Measurements from ENCODE around the gene XRN1.
"Not testable (repeated sequence)": the region's sequence is repeated elsewhere in the genome, so short reads cannot be mapped to it uniquely, and the experiment has no call there.

XRN1 gene

GRCh38 chr3:142337994-142338393 is 109.8 kb downstream of the XRN1 start:
- H4K20me1 ChIP-seq (ENCODE audit: insufficient read depth, low read length, poor library complexity, severe bottlenecking) = no peaks in the 10 kb centered on the region
- peaks cover 11% of the 10 kb centered on the region; the same call in 1 of the 2 replicates for H3K9me3 ChIP-seq (ENCODE audit: insufficient read depth, low read depth, low read length)
- H3K36me3 ChIP-seq (ENCODE audit: insufficient read depth, low read length) = peaks cover 60% of the 10 kb centered on the region
- H2AFZ ChIP-seq (ENCODE audit: low read length) = no peak overlapping the region
- no peak overlapping the region for H3K9ac ChIP-seq (ENCODE audit: low read depth, low read length, poor library complexity, severe bottlenecking)
- H3K27me3 ChIP-seq (ENCODE audit: insufficient read depth, low read length, poor library complexity, severe bottlenecking) = no peaks in the 10 kb centered on the region
- H3K4me3 ChIP-seq (ENCODE audit: low read length, poor library complexity, severe bottlenecking) = no peak overlapping the region
- no peaks in the 10 kb centered on the region for H3K9me2 ChIP-seq (replicated peaks; ENCODE audit: low read depth, low read length)
- no peaks in the 10 kb centered on the region for H3K79me2 ChIP-seq (ENCODE audit: insufficient read depth, low read length)
- no peaks in the 10 kb centered on the region for H3F3A ChIP-seq (ENCODE audit: low read depth)
- no peaks in the 10 kb centered on the region for H3K4me1 ChIP-seq (ENCODE audit: insufficient read depth, low read length, poor library complexity, severe bottlenecking)
- H3K4me2 ChIP-seq (ENCODE audit: low read depth, low read length, poor library complexity, severe bottlenecking) = no peak overlapping the region
- TF ChIP-seq CTCF (conservative IDR thresholded peaks at IDR 0.05; ENCODE audit: low read length) = no peak

GRCh38 chr3:142332390-142332789 is 115.4 kb downstream of the XRN1 start:
- no peaks in the 10 kb centered on the region for H3K9me2 ChIP-seq (replicated peaks; ENCODE audit: low read depth, low read length)
- H4K20me1 ChIP-seq (ENCODE audit: insufficient read depth, low read length, poor library complexity, severe bottlenecking) = no peaks in the 10 kb centered on the region
- no peak overlapping the region for H3K9ac ChIP-seq (ENCODE audit: low read depth, low read length, poor library complexity, severe bottlenecking)
- H3K4me2 ChIP-seq (ENCODE audit: low read depth, low read length, poor library complexity, severe bottlenecking) = no peak overlapping the region
- H3K27me3 ChIP-seq (ENCODE audit: insufficient read depth, low read length, poor library complexity, severe bottlenecking) = no peaks in the 10 kb centered on the region
- TF ChIP-seq EZH2phosphoT487 (IDR thresholded peaks at IDR 0.05; ENCODE audit: borderline replicate concordance) (no peak), CTCF (conservative IDR thresholded peaks at IDR 0.05; ENCODE audit: low read length) (no peak)
- H3K4me3 ChIP-seq (ENCODE audit: low read length, poor library complexity, severe bottlenecking) = no peak overlapping the region
- no peaks in the 10 kb centered on the region for H3F3A ChIP-seq (ENCODE audit: low read depth)
- no peaks in the 10 kb centered on the region for H3K9me3 ChIP-seq (ENCODE audit: insufficient read depth, low read depth, low read length)
- peaks cover 56% of the 10 kb centered on the region for H3K36me3 ChIP-seq (ENCODE audit: insufficient read depth, low read length)
- no peaks in the 10 kb centered on the region for H3K4me1 ChIP-seq (ENCODE audit: insufficient read depth, low read length, poor library complexity, severe bottlenecking)
- no peak overlapping the region for H2AFZ ChIP-seq (ENCODE audit: low read length)
- no peaks in the 10 kb centered on the region for H3K79me2 ChIP-seq (ENCODE audit: insufficient read depth, low read length)

GRCh38 chr3:142324275-142324953 is 123.4 kb downstream of the XRN1 start:
- not testable (repeated sequence) for H3K9me3 ChIP-seq (ENCODE audit: insufficient read depth, low read depth, low read length); H3K9me2 ChIP-seq (replicated peaks; ENCODE audit: low read depth, low read length); H2AFZ ChIP-seq (ENCODE audit: low read length); H3K9ac ChIP-seq (ENCODE audit: low read depth, low read length, poor library complexity, severe bottlenecking); H3K79me2 ChIP-seq (ENCODE audit: insufficient read depth, low read length); H3K4me2 ChIP-seq (ENCODE audit: low read depth, low read length, poor library complexity, severe bottlenecking); H4K20me1 ChIP-seq (ENCODE audit: insufficient read depth, low read length, poor library complexity, severe bottlenecking); H3K27me3 ChIP-seq (ENCODE audit: insufficient read depth, low read length, poor library complexity, severe bottlenecking); H3K4me1 ChIP-seq (ENCODE audit: insufficient read depth, low read length, poor library complexity, severe bottlenecking); H3K4me3 ChIP-seq (ENCODE audit: low read length, poor library complexity, severe bottlenecking); H3F3A ChIP-seq (ENCODE audit: low read depth)
- peaks cover 23% of the 10 kb centered on the region; the same call in 1 of the 2 replicates for H3K36me3 ChIP-seq (ENCODE audit: insufficient read depth, low read length)

GRCh38 chr3:142319912-142320311 is 127.9 kb downstream of the XRN1 start:
- no peak for TF ChIP-seq EZH2phosphoT487 (IDR thresholded peaks at IDR 0.05; ENCODE audit: borderline replicate concordance)
- TF ChIP-seq CTCF (conservative IDR thresholded peaks at IDR 0.05; ENCODE audit: low read length) = no peak
- H3K9me3 ChIP-seq (ENCODE audit: insufficient read depth, low read depth, low read length) = peaks cover 3% of the 10 kb centered on the region; the same call in 1 of the 2 replicates
- no peaks in the 10 kb centered on the region for H3K4me1 ChIP-seq (ENCODE audit: insufficient read depth, low read length, poor library complexity, severe bottlenecking)
- H3K36me3 ChIP-seq (ENCODE audit: insufficient read depth, low read length) = peaks cover 4% of the 10 kb centered on the region; the same call in 1 of the 2 replicates
- H3F3A ChIP-seq (ENCODE audit: low read depth) = no peaks in the 10 kb centered on the region
- no peak overlapping the region for H3K4me3 ChIP-seq (ENCODE audit: low read length, poor library complexity, severe bottlenecking)
- H3K4me2 ChIP-seq (ENCODE audit: low read depth, low read length, poor library complexity, severe bottlenecking) = no peak overlapping the region
- no peaks in the 10 kb centered on the region for H3K27me3 ChIP-seq (ENCODE audit: insufficient read depth, low read length, poor library complexity, severe bottlenecking)
- H2AFZ ChIP-seq (ENCODE audit: low read length) = no peak overlapping the region
- H3K9me2 ChIP-seq (replicated peaks; ENCODE audit: low read depth, low read length) = no peaks in the 10 kb centered on the region
- no peaks in the 10 kb centered on the region for H3K79me2 ChIP-seq (ENCODE audit: insufficient read depth, low read length)
- no peak overlapping the region for H3K9ac ChIP-seq (ENCODE audit: low read depth, low read length, poor library complexity, severe bottlenecking)
- H4K20me1 ChIP-seq (ENCODE audit: insufficient read depth, low read length, poor library complexity, severe bottlenecking) = no peaks in the 10 kb centered on the region

Data from Loucy (cell line).